LNCaP clone FGC (cell line): Measurements from ENCODE around the gene COPA.

ENCODE experiments used
- DNase-seq: peaks from one replicate; pipeline ENCODE4 v3.0.0-alpha.2; 2011; ENCODE audit warnings: low read depth
- H3K4me3 ChIP-seq: 2 replicates; pipeline ENCODE4 v1.5.1; 2011; ENCODE audit warnings: mild to moderate bottlenecking, low read depth, low read length, control low read depth
- CTCF ChIP-seq: IDR thresholded peaks from 2 replicates; pipeline ENCODE4 v1.5.1; 2012; ENCODE audit warnings: mild to moderate bottlenecking; ENCODE audit not compliant: control insufficient read depth, insufficient read depth; ENCODE audit errors: extremely low read depth

COPA gene

GRCh38 chr1:160328184-160328583 is 14.9 kb downstream of the COPA start:
- H3K4me3 ChIP-seq = no peak overlapping the region
- TF ChIP-seq CTCF = no peak
- no peak for DNase-seq

GRCh38 chr1:160326418-160326817 is 16.6 kb downstream of the COPA start:
- TF ChIP-seq CTCF = no peak
- no peak for DNase-seq
- no peak overlapping the region for H3K4me3 ChIP-seq

GRCh38 chr1:160325252-160325651 is 17.8 kb downstream of the COPA start:
- H3K4me3 ChIP-seq = no peak overlapping the region
- DNase-seq = peak; percentile 47
- TF ChIP-seq CTCF = no peak

GRCh38 chr1:160322831-160323230 is 20.2 kb downstream of the COPA start:
- H3K4me3 ChIP-seq = no peak overlapping the region
- TF ChIP-seq CTCF = no peak
- no peak for DNase-seq

- no peak for TF ChIP-seq CTCF
- no peak overlapping the region for H3K4me3 ChIP-seq
- peak; percentile 75 for DNase-seq
Observed at GRCh38 chr1:160315359-160315758, 27.7 kb downstream of the COPA start.

- DNase-seq = no peak
- H3K4me3 ChIP-seq = no peak overlapping the region
- no peak for TF ChIP-seq CTCF
Observed at GRCh38 chr1:160309571-160309970, 33.5 kb downstream of the COPA start.

- no peak overlapping the region for H3K4me3 ChIP-seq
- no peak for TF ChIP-seq CTCF
- no peak for DNase-seq
Observed at GRCh38 chr1:160309185-160309557, 33.9 kb downstream of the COPA start.
